HG03108 (cell line): ENCODE measurements around the gene ST3GAL5.
A peak's percentile ranks its signal among the peaks of the same experiment; 100 is the strongest.
"Not testable (repeated sequence)": the region's sequence is repeated elsewhere in the genome, so short reads cannot be mapped to it uniquely, and the experiment has no call there.

Source experiments
- ATAC-seq: cut with Tn5 transposase; IDR thresholded peaks from one replicate; pipeline ENCODE4 v1.9.1; 2021; ENCODE audit warnings: moderate library complexity; ENCODE audit not compliant: unreplicated experiment

ST3GAL5 gene

GRCh38 chr2:85840091-85840490, 48.7 kb downstream of the ST3GAL5 start:
- ATAC-seq, result no peak

DNA sequence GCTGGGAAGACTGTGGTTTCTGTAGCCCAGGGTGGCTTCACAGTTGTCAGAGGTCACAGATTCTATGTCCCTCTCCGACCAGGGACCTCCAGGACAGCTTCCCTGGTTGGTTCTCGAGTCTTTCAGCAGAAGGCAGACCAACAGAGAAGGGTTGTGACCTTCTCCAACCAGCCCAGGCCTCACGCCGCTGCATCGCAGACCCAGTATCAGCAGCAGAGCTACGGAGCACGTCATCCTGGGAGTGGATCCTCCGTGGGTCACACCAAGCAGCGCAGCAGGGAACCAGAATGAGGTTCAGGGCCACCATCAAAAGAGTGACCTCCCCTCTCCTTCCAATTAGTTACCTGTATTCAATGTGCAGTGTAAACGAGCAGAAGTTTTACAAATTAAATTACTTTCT, 49.3 kb downstream of the ST3GAL5 start:
- no peak for ATAC-seq

- no peak for ATAC-seq
Measured at GRCh38 chr2:85838641-85839040, 50.1 kb downstream of the ST3GAL5 start.

- ATAC-seq, result no peak
Measured at GRCh38 chr2:85838181-85838580, 50.6 kb downstream of the ST3GAL5 start.

DNA sequence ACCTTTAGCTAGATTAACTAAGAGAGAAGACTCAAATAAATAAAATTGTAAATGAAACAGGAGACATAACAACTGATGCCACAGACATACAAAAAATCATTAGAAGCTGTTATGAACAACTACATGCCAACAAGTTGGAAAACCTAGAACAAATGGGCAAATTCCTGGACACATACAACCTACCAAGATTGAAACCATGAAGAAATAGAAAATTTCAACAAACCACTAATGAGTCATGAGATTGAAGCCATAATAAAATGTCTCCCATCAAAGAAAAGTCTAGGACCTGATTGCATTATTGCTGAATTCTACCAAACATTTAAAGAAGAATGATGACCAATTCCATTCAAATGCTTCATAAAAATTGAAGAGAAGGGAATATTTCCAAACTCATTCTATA, 54.3 kb downstream of the ST3GAL5 start:
- no peak for ATAC-seq

- ATAC-seq, result no peak
Measured at GRCh38 chr2:85831735-85832134, 57.1 kb downstream of the ST3GAL5 start.

DNA sequence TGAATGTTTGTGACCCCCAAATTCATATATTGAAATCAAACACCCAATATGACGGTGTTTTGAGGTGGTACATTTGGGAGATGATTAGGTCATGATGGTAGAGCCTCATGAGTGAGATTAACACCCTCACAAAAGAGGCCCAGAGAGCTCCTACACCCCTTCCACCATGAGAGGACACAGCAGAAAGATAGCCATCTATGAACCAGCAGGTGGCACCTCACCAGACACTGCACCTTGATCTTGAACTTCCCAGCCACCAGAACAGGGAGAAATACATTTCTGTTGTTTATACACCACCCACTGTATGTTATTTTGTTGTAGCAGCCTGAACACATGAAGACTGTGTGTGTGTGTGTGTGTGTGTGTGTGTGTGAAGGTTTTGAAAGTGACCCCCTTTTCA, 58.1 kb downstream of the ST3GAL5 start:
- no peak for ATAC-seq

DNA sequence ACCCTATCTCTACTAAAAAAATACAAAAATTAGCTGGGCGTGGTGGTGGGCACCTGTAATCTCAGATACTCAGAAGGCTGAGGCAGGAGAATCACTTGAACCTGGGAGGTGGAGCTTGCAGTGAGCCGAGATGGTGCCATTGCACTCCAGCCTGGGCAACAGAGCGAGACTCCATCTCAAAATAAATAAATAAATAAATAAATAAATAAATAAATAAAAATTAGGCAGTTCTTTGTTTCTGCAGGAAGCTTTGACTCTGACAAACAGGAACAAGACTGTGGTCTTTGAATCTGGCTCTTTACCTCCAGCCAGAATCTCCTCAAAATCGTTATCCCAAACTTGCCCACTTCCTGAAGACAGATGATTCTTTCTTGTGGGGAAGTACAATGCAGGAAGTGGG, 59.4 kb downstream of the ST3GAL5 start:
- not testable (repeated sequence) for ATAC-seq

GRCh38 chr2:85828725-85829124, 60.1 kb downstream of the ST3GAL5 start:
- no peak for ATAC-seq

- ATAC-seq, result no peak
Measured at GRCh38 chr2:85827879-85828569, 60.8 kb downstream of the ST3GAL5 start.

- peak; percentile 54 for ATAC-seq
Measured at GRCh38 chr2:85826990-85827878, 61.6 kb downstream of the ST3GAL5 start.

DNA sequence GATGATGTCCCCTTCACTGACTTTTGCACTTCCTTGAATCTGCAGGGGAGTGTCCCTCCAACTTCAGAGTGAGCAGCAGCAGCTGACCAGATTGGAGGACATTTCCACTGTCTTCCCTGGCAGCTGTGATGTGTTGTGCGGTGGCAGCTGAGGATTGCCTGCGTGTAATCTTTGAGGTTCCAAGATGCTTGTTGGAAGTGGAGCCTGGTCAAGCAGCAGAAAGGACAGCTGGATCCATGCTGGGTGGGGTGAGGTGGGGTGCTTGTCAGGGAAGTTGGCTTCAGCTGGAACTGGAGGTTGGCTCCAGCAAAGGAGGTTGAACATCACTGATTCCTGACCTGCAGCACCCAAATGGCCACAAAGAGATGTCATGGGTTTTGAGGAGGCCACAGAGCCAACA, 64.8 kb downstream of the ST3GAL5 start:
- no peak for ATAC-seq

DNA sequence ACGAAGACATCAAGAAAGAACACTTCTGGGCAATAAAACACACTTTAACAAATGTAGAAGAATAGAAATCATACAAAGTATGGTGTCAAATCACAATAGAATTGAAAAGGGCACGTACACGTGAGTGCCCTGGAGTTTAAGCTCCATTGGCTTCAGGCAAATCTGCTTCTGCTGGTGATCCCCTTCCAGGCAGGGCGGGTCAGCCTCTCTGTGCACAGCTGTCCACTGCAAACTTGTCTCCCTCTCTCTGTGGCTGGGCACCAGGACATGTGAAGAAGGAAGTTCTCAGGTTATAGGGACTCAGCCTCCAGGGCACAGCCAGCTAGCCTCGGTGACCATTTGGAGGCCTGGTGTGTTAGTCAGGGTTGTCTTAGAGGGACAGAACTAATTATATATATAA, 66.0 kb downstream of the ST3GAL5 start:
- ATAC-seq, result no peak

GRCh38 chr2:85819811-85820510, 68.8 kb downstream of the ST3GAL5 start:
- no peak for ATAC-seq

DNA sequence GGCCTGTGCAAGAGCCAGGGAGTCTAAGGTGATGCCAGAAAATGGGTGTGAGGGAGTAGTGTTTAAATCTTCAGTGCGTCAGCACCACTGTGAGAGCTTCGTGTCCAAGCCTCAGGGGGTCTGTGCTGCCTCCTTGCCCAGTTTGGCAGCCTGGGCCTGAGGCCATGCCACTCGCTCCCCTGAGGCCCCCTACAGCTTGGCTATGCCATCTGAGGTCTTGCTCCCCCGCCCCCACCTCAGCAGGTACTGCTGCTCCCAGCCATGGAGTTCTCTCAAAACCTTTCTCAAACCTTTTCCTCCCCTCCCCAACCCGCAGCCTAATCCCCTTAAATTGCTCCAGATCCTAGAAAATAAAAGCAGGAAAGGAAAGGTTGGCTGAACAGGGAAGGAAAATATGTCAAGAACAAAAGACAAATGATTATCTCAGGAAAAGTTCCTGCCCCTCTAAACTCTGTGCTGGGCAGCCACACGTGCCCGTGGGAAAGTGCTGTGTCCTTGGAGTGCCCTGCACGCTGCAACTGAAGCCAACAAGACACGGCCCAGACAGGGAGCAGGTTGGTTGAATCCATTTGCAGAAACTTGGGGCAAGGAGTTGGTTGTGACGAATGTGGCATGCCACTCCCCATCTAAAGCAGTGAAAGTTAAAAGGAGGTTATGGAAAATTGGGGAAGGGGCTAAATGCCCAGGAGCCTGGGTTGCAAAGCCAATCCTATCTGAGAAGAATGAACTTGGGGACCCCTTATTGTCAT, 73.8 kb downstream of the ST3GAL5 start:
- no peak for ATAC-seq

DNA sequence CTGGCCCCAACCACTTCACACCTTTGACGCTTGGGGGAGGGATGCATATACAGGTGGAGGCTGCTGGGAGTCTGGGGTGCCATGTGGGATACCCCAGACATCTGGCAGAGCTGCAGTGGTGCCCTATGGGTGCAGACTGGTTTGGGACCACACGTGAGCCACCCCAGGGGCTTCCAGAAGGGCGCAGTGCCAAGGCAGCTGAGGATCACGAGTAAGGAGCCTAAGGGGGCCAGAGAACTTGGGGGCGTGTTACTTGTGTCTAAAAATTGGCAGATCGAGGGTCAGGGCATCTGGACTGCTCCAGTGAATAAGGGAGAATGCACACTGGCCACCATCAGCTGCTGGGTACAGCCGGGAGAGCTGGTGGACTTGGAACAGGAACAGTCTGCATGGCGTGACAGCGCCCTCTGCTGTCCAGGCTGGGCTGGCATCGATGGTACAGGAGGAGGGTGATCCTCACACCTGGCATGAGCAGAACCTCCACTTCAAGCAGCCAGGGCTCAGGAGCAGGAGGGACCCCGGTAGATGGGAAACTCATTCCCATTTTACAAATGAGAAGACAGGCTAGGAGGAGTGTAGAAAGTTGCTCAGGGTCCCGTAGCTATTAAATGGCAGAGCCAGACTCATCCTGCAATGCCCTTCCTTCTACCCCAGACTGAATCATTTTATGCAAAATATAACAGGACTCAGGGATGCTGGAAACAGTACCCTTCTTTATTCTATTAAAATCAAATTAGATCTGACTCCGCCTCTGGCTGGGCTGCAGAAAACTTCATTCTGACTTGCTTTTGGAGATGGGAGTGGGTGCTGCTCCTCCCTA, 74.6 kb downstream of the ST3GAL5 start:
- no peak for ATAC-seq

- no peak for ATAC-seq
Measured at GRCh38 chr2:85813211-85813981, 75.4 kb downstream of the ST3GAL5 start.

GRCh38 chr2:85812094-85812735, 76.6 kb downstream of the ST3GAL5 start:
- no peak for ATAC-seq
